Hematopoietic multipotent progenitor cell treated with erythropoietin and hydrocortisone succinate and interleukin-3 and kit ligand, for 8 days (in vitro differentiated cells): ENCODE data around the gene CDC42BPB.
"Not testable (repeated sequence)": the region's sequence is repeated elsewhere in the genome, so short reads cannot be mapped to it uniquely, and the experiment has no call there.

Source experiments
- DNase-seq: peaks from one replicate; pipeline ENCODE4 v3.0.0-alpha.2; 2015

The CDC42BPB gene

DNA sequence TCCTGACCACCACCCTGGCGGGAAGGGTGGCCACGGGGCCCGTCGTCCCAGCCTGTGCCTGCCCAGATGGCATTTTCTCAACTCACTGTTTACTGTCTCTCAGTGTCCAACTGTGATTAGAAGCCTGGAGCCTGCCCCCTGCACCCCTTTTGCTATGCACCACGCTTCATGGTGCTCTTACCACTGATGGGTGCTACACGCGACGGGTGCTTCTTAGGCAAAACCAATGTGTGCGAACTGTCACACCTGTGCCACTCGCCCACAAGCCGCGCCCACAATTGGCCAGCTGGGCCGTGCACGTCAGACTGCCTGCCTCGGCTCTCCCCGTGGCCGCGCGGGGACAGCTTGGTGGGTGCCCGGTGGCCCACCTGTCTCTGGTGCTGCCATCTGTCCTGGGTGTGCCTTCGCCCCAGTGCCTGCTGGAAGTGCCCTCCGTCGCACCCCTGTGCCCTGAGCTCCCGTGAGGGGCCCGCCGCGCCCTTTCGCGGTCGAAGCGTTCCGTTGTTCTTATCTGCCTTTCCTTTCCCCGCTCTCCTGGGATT, 150.0 kb downstream of the CDC42BPB start:
- no peak for DNase-seq

DNA sequence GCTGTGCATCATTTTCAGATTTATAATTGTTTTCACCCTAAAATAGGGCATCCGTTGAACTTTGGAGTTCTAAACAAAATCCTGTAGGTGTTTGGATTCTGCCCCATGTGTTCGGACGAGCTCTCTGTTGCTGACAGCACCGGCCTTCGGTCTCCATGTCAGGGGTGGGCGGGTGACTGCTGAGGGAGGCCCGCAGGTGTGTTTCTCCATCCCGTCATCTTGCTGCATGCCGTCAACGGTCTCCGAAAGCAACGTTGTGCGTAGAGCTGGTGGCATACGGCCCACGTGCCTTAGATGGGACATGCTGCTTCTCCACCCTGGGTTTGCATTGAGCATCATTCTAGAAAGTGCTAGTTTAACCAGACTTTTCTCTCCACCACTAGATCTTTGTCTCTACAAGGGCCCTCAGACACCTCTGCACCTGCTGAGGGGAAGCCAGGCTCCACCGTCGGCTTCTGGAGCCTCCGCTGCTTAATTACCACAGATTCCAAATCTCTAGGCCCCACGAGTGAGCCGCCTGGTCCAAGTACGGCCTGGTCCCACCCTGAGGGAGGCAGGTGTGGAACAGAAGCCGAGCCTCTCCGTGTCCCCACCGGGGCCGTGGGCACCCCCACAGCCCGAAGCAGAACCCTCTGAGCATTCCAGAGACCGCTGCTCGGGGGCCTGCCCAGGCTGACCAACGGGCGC, 150.6 kb downstream of the CDC42BPB start:
- DNase-seq = no peak

DNA sequence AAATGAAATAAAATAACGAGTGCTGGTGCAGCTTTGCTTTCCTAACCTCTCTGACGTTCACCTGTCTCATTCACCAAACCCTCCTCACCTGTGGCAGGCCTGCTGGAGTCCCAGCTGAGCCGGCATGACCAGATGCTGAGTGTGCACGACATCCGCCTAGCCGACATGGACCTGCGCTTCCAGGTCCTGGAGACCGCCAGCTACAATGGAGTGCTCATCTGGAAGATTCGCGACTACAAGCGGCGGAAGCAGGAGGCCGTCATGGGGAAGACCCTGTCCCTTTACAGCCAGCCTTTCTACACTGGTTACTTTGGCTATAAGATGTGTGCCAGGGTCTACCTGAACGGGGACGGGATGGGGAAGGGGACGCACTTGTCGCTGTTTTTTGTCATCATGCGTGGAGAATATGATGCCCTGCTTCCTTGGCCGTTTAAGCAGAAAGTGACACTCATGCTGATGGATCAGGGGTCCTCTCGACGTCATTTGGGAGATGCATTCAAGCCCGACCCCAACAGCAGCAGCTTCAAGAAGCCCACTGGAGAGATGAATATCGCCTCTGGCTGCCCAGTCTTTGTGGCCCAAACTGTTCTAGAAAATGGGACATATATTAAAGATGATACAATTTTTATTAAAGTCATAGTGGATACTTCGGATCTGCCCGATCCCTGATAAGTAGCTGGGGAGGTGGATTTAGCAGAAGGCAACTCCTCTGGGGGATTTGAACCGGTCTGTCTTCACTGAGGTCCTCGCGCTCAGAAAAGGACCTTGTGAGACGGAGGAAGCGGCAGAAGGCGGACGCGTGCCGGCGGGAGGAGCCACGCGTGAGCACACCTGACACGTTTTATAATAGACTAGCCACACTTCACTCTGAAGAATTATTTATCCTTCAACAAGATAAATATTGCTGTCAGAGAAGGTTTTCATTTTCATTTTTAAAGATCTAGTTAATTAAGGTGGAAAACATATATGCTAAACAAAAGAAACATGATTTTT, 151.9 kb downstream of the CDC42BPB start:
- no peak for DNase-seq

DNA sequence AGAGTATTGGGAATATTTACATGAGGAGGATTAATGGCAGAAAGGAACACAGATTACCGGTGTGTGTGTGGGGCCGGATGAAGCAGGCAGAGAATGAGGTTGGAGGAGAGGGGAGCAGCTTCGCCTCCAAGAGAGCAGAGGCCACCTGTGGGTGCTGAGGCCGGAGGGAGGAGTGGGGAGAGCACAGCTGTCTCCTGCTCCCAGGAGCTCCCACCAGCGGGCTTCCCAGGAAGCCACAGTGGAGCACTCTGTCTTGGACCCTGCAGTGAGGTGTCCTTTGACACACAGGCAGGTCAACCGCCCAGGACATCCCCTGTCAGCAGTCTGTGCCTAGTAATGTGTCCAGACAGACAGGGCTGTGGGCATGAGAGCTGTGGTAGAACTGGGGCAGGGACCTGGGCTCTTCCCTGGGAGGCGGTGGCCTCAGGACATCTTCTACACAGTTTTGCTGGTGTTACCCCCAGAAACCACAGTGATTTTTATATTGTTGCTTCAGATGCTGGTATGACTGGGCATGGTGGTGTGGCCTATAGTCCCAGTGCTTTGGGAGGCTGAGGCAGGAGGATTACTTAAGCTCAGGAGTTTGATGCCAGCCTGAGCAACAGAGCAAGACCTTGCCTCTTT, 153.3 kb downstream of the CDC42BPB start:
- no peak for DNase-seq

DNA sequence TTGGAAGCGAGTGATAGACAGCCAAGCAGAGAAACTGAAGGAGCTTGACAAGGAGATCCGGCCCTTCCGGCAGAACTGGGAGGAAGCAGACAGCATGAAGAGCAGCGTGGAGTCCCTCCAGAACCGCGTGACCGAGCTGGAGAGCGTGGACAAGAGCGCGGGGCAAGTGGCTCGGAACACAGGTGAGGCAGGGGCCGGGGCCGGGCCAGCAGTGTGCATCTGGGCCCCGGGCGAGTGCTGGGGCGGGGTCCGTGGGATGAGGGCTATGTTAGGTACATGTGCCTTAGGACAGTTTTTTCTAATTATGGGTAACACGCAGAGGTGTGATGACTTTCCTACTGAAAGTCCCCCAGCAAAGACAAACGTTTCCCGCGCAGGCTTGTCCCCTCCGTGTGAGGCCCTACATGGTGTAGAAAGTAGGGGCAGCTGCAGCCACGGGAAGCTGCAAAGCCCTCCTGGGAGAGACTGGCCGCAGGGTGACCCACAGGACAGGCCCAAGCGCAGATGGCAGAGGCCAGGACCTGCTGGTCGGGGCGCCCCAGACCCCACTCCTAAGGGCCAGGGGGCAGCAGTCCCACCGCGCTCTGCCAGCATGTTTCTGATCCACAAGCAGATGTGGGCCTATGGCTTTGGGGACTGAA, 154.0 kb downstream of the CDC42BPB start:
- no peak for DNase-seq

DNA sequence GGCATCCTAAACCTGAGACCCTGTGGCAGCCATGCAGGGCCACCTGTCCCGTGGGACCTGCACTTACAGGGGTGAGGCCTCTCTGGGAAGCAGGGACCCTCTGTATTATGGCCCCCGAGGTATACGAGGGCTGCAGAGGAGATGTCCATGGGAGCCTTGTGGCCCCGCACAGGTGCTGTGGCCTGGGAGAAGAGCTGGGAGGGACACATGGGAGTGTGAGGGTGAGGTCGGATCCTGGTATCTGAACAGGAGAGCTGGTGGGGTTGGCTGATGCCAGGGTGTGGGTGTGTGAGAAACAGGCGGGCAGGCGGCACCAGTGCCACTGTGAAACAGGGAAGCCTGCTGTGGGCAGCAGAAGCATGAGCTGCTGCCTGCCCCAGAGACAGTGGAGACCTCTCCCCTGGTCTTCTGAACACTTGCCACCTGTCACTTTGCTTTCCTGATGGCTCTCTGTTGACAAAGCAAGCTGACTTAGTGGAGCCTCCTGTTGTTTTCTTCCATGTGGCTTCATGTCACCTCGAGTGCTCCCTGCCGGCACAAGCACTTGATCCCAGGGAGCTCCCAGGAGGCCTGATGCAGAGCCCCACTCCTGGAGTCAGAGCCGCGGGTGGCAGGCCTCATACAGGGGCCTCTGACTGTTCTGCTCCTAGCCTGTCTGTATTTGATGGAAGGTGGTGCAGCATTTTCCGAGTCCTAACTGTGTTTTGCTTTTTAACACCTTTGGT, 154.7 kb downstream of the CDC42BPB start:
- DNase-seq = no peak

DNA sequence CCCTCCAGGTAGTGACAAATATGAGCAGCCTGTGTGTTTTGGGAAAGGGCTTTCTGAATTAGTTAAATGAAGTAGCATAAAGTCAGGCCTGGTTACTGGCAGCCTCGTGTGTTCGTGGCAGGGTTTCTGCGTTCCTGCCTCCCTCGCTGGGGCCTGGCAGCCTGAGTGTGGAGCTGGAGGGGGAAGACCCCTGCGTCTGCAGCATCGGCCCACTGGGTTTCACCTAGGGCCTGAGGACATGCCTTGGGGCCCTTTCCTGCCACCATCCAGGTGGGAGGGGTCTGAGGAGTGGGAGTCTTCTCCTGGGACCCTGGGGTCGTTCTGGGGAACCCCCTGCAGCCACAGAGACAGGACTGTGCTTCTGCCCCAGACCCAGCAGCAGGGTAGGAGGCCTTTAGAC, 155.3 kb downstream of the CDC42BPB start:
- no peak for DNase-seq

DNA sequence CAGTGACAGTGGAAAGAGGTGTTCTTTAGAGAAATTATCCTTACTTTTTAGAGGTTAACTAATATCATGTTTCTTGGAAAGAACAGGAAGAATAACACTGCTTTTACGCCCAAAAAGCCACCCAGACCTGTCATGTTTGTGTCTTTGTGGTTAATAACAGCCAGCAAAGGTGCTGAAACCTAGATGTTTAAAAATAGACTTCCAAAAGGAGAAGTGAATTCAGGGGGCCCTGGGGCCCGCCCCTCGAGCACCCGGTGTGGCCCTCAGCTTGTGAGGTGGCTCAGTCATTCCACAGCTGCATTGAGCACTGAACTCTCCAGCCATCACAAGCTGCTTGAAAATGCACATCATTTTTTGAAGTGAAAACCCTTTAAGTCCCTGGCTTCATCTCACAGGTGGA, 155.7 kb downstream of the CDC42BPB start:
- DNase-seq = no peak

DNA sequence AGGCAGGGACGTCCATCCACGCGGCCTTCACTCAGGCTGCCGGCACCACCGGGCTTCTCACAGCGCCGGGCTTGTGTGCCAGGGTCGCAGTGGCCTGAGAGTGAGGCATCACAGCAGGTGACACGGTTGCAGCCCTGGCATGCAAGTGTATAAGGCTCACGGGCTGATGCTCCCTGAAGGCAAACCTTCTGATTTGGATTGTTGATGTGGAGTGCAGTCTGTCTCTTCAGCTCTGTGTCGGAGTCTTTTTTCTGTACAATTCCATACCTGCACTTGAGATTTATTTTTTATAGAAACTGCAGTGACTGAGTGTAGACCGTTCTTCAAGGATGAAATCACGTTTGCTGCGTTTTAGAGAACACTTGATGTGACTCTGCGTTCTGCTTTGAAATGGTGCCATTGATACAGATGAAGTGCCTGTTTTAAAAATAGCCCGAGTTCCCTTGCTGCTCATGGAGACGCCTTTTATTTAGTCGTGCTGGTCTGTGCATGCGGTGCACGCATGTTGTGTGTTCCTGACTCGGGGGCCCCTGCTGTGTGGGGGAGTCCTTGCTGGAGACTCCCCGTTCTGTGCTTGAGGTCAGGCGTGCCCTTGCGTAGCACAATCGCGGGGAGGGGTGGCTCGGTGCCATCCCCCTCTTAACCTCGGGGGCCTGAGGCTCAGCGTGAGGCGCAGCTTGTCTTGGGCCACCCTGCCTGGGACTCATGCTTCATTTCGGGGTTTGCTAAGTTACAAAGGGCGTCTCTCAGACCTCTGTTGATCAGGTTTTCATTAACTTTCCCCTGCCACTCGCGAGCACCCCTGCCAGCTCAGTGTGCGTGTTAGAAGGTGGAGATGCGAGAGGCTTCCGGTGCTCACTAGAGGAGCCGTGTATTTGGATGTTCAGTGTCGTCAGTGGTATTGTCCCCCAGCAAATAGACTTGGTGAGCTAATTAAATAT, 156.4 kb downstream of the CDC42BPB start:
- no peak for DNase-seq

DNA sequence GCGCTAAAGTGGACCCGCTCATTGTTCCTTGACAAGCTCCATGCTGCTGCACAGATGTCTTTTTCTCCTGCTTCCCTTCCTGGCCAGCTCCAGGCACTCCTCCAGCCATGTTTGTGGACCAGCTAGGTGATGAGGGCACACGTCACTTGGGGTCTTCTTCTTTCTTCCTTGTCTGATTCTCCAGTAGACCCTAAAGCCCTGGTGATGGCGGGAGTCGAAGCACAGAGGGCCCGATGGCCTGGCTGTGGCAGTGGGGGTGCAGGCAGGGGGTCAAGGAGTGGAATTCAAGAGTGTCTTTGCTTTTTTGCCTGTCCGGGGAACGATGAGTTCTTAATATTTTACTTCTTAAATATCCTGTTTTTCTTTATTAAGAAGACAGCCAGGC, 157.8 kb downstream of the CDC42BPB start:
- no peak for DNase-seq

DNA sequence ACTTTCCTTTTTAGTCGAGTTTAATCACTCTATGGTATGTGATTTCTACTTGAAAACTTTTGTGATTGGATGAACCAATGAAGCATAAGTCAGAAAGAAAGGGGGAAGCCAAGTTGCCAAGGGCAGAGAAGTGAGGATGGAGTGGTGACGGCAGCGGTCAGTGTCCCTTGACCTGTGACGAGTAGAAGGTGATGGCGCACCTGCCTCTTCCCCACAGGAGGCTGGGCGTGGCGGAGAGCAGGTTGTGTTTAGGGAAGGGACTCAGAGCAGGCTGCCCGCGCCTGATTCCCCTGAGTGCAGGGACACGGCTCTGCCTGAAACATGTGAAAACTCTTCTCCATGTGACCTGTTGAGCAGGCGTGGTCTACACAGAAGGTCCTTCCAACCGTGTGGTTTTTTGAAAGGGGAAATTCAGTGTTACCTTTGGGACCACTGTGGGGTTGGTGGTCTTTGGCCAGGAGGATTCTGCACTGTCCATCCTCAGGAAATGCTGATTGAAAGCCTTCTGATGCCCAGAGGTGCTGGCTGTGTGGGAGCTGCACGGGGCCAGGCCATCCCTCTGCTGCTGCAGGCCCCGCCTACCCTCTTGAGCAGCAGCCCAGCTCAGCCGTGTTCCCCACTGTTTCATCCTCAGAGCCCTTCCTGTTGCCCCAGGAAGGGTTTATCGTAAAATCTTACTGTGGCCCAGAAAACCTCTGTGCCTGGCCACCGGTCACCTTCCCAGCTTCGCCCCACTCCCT, 158.4 kb downstream of the CDC42BPB start:
- DNase-seq = no peak

DNA sequence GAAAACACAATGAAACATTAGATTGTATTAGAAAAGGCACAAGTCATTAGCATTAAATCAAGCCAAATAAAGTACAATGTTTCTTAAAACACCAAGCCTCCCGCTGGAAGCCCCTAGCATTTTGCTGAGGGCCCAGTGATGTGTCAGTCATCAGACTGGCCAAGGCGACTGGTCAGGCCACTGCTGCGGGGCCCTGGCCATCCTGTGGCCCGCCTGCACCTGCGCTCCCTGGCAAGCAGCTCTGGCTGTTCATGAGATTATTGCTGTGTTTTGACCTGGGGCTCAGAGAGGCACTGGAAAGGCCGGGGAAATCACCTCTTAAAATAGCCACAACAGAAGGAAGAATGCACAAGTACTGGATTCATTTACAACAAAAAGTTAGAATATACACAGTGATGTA, 159.1 kb downstream of the CDC42BPB start:
- DNase-seq = no peak

DNA sequence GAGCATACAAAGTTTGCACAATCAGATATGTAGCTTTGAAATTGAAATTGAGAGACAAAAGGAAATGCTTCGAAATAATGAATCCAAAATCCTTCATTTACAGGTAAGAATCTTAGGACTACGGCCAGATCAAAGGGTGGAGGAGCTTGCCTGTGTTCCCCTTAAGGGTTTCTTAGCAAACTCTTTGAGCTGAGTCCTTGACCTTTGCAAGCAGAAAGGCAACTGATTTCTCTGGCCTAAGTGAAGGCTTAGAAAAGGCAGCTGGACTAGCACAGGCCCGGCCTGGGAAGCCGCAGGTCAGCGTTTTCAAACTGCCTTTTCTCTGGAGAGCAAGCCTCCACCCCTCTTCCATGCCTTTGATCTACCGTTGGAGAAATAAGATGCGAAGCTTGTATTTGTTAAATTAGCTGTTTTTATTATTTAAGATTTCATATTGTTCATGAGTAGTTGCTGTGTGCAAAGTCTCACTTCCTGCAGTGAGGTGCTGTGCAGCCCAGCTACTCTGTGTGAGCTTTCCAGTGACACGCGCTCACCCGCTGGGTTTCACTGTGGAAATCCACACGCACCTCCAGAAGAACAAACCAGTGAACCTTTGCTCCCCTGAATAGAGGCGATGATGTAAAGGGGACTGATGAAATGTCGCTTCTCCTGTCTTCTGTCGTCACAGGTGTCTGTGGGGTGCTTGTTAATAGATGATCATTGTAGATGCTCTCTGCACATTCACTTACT, 159.9 kb downstream of the CDC42BPB start:
- DNase-seq = no peak

DNA sequence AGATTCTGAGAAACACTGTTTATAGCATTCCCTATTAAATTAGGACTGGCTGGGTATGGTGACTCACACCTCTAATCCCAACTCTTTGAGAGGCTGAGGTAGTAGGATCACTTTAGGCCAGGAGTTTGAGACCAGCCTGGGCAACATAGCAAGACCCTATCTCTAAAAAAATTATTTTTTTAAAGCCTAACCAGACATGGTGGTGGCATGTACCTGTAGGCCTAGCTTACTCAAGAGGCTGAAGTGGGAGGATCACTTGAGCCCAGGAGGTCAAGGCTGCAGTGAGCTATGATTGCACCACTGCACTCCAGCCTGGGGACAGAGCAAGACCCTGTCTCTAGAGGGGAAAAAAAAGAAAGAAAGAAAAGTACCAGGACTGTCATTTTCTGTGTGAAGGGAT, 160.6 kb downstream of the CDC42BPB start:
- DNase-seq = not testable (repeated sequence)

DNA sequence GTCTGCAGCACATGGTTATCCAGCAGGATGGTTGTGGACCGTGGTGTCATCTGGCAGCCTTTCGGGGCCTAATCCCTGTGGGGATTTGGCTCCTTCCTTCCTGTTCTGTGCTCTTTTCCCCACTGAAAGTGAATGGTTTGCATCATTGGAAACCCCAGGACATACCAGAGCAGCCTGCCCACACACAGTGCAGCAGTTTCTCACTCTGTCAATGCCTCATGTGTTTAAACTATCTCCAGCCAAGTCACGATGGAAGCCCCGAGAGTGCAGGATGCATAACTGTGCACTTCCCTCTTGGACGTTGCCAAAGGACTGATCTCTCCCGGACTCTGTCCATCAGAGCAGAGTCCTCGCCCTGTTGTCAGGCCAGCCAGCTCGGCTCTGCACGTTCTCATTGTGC, 163.9 kb downstream of the CDC42BPB start:
- no peak for DNase-seq

DNA sequence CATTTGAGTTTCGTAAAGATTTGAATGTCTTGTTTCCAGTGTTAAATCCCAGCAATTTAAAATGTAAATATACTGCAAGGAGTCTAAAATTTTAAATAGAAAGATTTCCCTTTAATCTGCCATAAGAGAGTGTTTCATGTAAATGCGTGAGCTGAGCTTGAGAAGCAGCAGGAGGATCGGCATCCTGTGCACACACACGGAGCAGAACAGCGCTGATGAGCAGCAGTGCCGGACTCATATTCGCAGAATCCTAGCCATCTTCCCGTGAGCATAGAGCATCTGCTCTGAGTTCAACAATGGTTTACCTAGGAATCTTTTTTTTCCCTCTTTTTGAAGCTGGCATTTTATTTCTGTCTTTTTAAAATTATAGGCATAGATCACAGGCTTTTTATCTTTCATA, 164.7 kb downstream of the CDC42BPB start:
- DNase-seq = no peak

DNA sequence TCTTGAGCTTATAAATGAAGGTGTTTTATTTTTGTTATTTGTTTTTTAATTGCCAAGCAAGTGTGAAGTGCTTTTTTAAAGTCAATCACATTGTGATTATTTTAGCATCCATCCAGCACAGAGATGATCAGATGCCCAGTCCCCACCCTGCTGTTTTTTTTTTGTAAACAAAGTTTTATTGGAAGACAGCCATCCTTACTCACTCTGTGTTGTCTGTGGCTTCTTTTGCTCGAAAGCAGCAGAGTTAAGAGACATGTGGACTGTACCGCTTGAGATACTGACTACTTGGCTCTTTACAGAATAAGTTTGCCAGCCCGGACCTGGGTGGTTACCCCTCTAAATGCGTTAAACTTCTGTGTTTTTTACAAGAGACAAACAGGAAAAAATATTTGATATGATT, 165.8 kb downstream of the CDC42BPB start:
- DNase-seq = no peak

DNA sequence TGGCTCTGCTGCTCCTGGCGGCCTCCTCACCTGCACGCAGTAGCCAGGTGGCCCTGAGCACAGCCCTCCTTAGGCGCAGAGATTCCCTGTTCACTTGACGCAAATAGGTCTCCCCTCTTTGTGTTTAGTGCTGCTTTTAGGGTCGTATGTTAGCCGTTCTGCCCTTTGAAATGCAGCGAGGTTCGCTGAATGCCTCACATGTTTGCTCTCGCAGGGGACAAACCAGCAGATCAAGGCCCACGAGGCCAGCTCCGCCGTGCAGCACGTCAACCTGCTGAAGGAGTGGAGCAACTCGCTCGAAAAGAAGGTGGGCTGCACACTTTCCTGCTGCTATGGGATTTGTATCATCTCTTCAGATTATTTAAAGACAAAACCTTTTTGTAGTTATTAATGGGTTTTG, 166.2 kb downstream of the CDC42BPB start:
- no peak for DNase-seq

DNA sequence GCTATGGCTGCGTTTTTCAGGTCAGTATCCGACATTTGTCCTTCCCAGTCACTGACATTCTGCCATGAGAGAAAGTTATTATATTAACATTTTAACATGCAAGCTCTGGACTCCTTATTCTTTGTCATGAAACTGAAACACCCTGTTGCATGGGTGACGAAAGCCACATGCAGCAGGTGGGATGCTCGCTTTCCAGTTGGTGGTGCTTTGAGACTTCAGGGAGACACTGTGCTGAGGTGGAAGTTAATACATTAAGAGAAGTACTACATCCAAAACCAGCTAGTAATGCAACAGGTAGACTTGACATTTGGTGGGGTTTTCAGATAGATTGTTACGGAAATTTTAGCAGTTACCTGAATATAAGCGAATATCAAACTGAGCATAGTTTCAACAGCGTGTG, 167.7 kb downstream of the CDC42BPB start:
- no peak for DNase-seq

DNA sequence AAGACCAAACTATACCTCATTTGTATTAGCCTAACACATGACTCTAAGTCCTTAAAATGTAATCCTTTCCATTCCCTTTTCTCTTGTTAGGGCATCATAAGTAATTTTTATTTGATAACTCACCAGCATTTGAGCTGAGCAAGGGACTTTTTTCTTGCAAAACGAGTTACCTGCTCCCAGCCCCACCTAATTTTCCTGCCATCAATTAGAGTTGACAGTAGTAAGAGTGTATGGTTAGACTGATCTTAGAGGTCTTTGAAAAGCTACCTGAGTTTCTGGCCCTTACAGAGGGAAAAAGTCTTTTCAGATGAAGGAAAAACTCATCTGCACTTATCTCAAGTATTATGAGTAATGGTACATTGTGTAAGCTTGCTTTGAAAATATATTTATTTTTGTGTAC, 168.6 kb downstream of the CDC42BPB start:
- no peak for DNase-seq
